Fibroblast of pulmonary artery (primary cell): Measurements from ENCODE around the gene GP1BB.

ENCODE experiments used
- DNase-seq: peaks from one replicate; pipeline ENCODE4 v3.0.0-alpha.2; 2010; ENCODE audit warnings: low read depth
- H3K4me3 ChIP-seq: replicated peaks from 2 replicates; pipeline ENCODE4 v1.5.1; 2011; ENCODE audit warnings: low read depth, mild to moderate bottlenecking, control low read depth, low read length, moderate library complexity
- CTCF ChIP-seq: IDR thresholded peaks from 2 replicates; pipeline ENCODE4 v1.5.1; 2011; ENCODE audit warnings: mild to moderate bottlenecking, control low read depth, low read length, inconsistent platforms; ENCODE audit errors: missing control alignments

The GP1BB gene

GRCh38 chr22:19735665-19736510 is 12.5 kb downstream of the GP1BB start:
- no peak for DNase-seq
- TF ChIP-seq CTCF: no peak
- no peak overlapping the region for H3K4me3 ChIP-seq

GRCh38 chr22:19737846-19738663 is 14.7 kb downstream of the GP1BB start:
- TF ChIP-seq CTCF: no peak
- H3K4me3 ChIP-seq: no peak overlapping the region
- DNase-seq: no peak

GRCh38 chr22:19738664-19739447 is 15.5 kb downstream of the GP1BB start:
- no peak for TF ChIP-seq CTCF
- DNase-seq: no peak
- H3K4me3 ChIP-seq: no peak overlapping the region

- no peak overlapping the region for H3K4me3 ChIP-seq
- DNase-seq: no peak
- TF ChIP-seq CTCF: no peak
Measured at GRCh38 chr22:19739448-19739895, 16.1 kb downstream of the GP1BB start.

- no peak overlapping the region for H3K4me3 ChIP-seq
- TF ChIP-seq CTCF: no peak
- no peak for DNase-seq
Measured at GRCh38 chr22:19739911-19740449, 16.6 kb downstream of the GP1BB start.

- no peak for DNase-seq
- no peak for TF ChIP-seq CTCF
- no peak overlapping the region for H3K4me3 ChIP-seq
Measured at GRCh38 chr22:19740586-19740985, 17.2 kb downstream of the GP1BB start.
